Stimulated activated CD4-positive, alpha-beta T cell treated with anti-CD3 and anti-CD28 coated beads, Interleukin-1b, Interleukin-23, amount 100 ng/mL, for 1 hour (primary cell): ENCODE data around the gene HRH2.

ENCODE experiments used
- DNase-seq, 2 donors: peaks; one replicate each; pipeline ENCODE4 v3.0.0-alpha.2; 2020; ENCODE audit warnings: low read depth in 2 of 2

HRH2 gene

GRCh38 chr5:175677571-175677970 is 19.7 kb downstream of the HRH2 start:
- DNase-seq: no peak

- no peak for DNase-seq
Measured at GRCh38 chr5:175678074-175678473, 20.2 kb downstream of the HRH2 start.

GRCh38 chr5:175679411-175679810 is 21.5 kb downstream of the HRH2 start:
- no peak for DNase-seq

- DNase-seq: no peak
Measured at GRCh38 chr5:175680020-175680419, 22.1 kb downstream of the HRH2 start.

- DNase-seq: no peak
Measured at GRCh38 chr5:175680463-175680862, 22.6 kb downstream of the HRH2 start.

- no peak for DNase-seq
Measured at GRCh38 chr5:175681045-175681967, 23.4 kb downstream of the HRH2 start.

GRCh38 chr5:175681968-175682340 is 24.1 kb downstream of the HRH2 start:
- DNase-seq: no peak

- no peak for DNase-seq
Measured at GRCh38 chr5:175682664-175683063, 24.8 kb downstream of the HRH2 start.

- no peak for DNase-seq
Measured at GRCh38 chr5:175683231-175683630, 25.4 kb downstream of the HRH2 start.

- DNase-seq: no peak
Measured at GRCh38 chr5:175683921-175684320, 26.1 kb downstream of the HRH2 start.

- DNase-seq: no peak
Measured at GRCh38 chr5:175684931-175685330, 27.1 kb downstream of the HRH2 start.

GRCh38 chr5:175685701-175686350 is 28.0 kb downstream of the HRH2 start:
- DNase-seq: no peak

- DNase-seq: no peak
Measured at GRCh38 chr5:175686396-175686795, 28.5 kb downstream of the HRH2 start.

- no peak for DNase-seq
Measured at GRCh38 chr5:175686826-175687225, 29.0 kb downstream of the HRH2 start.

- no peak for DNase-seq
Measured at GRCh38 chr5:175687231-175687701, 29.4 kb downstream of the HRH2 start.

GRCh38 chr5:175688352-175689146 is 30.7 kb downstream of the HRH2 start:
- no peak for DNase-seq

GRCh38 chr5:175689147-175689991 is 31.5 kb downstream of the HRH2 start:
- no peak for DNase-seq

GRCh38 chr5:175690025-175690424 is 32.2 kb downstream of the HRH2 start:
- no peak for DNase-seq

- no peak for DNase-seq
Measured at GRCh38 chr5:175690586-175690985, 32.7 kb downstream of the HRH2 start.

GRCh38 chr5:175691761-175692160 is 33.9 kb downstream of the HRH2 start:
- DNase-seq: no peak
